ENCODE results near the gene NRP1. TPM values are rescaled to one million over a fixed set of nuclear protein-coding genes. Genes with fewer than 3 reads are reported as not detected.
A peak's percentile ranks its signal among the peaks of the same experiment; 100 is the strongest.
"Not testable (repeated sequence)": the region's sequence is repeated elsewhere in the genome, so short reads cannot be mapped to it uniquely, and the experiment has no call there.

NRP1 gene
- polyA plus RNA-seq (2011; rRNA removed) (181 and 218 TPM in 2 replicates), polyA minus RNA-seq (2011; rRNA and poly(A)+ RNA removed) (276 and 278 TPM in 2 replicates)

DNA sequence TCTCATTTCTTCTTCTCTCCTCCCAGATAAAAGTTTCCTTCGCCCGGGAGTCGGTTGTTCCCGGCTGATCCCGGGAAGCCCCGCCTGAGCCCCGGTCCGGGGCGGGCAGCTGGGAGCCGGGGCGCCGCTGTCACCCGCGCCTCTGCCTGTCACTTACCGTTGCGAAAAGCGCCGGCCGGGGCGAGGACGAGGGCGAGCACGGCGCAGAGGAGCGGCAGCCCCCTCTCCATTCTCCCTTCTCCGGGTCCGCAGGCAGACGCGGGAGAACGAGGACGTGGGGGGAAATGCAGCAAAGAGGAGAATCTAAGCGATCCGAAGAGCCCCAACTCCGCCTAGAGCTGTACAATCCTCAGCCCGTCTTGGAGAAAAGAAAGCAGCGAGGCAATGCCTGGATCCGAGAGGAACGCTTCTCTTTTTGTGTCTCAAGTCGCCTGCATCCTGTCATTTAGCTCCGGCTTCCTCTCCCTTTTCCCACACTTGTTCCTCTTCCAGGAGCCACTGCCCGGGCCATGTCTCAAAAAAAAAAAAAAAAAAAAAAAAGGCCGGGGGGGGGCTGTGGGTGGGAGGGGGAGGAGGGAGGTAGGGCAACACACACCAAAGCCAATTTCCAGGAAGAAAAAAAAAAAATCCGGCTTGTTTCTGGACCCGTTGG lies at the start of gene NRP1:
TSS of gene NRP1 (minus strand) at position 515 of the 652 bp plus-strand sequence. CDS start at position 230, 285 bp downstream.
- POLR2A ChIA-PET: interaction anchor here (0.8 to 2.4 kb wide), 4 partner anchors 47 to 153 kb away, joined by 3 to 11 read pairs (median 4); no protein-coding TSS in a partner anchor
- peak within 1 kb of the TSS; percentile 93 for H3K4me3 ChIP-seq (ENCODE audit: low read depth, low read length)
- TF ChIP-seq, protein P1, sequence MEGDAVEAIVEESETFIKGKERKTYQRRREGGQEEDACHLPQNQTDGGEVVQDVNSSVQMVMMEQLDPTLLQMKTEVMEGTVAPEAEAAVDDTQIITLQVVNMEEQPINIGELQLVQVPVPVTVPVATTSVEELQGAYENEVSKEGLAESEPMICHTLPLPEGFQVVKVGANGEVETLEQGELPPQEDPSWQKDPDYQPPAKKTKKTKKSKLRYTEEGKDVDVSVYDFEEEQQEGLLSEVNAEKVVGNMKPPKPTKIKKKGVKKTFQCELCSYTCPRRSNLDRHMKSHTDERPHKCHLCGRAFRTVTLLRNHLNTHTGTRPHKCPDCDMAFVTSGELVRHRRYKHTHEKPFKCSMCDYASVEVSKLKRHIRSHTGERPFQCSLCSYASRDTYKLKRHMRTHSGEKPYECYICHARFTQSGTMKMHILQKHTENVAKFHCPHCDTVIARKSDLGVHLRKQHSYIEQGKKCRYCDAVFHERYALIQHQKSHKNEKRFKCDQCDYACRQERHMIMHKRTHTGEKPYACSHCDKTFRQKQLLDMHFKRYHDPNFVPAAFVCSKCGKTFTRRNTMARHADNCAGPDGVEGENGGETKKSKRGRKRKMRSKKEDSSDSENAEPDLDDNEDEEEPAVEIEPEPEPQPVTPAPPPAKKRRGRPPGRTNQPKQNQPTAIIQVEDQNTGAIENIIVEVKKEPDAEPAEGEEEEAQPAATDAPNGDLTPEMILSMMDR (IDR thresholded peaks at IDR 0.05; ENCODE audit: low read depth, low read length): no peak
- no peaks in the 10 kb centered on the region; the same call in 1 of the 2 replicates for H3K9me3 ChIP-seq (ENCODE audit: control insufficient read depth, insufficient read depth, low read length)
- CTCF ChIA-PET: interaction anchor here (0.6 to 1.6 kb wide), 5 partner anchors 12 to 1304 kb away, joined by 3 to 7 read pairs (median 3); no protein-coding TSS in a partner anchor
- no peaks in the 10 kb centered on the region for H3K27me3 ChIP-seq (ENCODE audit: control insufficient read depth, insufficient read depth, low read length)
- DNase-seq (ENCODE audit: low read depth, low spot score): no peak
- peak within 1 kb of the TSS; percentile 89 for H3K27ac ChIP-seq (ENCODE audit: low read depth, low read length)

DNA sequence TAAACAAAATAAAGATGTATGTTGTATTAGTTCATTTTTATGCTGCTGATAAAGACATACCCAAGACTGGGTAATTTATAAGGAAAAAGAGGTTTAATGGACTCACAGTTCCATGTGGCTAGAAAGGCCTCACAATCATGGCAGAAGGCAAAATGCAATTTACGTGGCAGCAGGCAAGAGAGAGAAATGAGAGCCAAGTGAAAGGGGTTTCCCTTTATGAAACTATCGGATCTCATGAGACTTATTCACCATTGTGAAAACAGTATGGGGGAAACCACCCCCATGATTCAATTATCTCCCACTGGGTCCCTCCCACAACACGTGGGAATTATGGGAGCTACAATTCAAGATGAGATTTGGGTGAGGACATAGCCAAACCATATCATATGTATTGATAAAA lies 49.7 kb upstream of the NRP1 start:
- H3K27ac ChIP-seq (ENCODE audit: low read depth, low read length); CTCF ChIA-PET; H3K9me3 ChIP-seq (ENCODE audit: control insufficient read depth, insufficient read depth, low read length); H3K4me3 ChIP-seq (ENCODE audit: low read depth, low read length); POLR2A ChIA-PET; H3K27me3 ChIP-seq (ENCODE audit: control insufficient read depth, insufficient read depth, low read length); DNase-seq (ENCODE audit: low read depth, low spot score): not testable (repeated sequence)

DNA sequence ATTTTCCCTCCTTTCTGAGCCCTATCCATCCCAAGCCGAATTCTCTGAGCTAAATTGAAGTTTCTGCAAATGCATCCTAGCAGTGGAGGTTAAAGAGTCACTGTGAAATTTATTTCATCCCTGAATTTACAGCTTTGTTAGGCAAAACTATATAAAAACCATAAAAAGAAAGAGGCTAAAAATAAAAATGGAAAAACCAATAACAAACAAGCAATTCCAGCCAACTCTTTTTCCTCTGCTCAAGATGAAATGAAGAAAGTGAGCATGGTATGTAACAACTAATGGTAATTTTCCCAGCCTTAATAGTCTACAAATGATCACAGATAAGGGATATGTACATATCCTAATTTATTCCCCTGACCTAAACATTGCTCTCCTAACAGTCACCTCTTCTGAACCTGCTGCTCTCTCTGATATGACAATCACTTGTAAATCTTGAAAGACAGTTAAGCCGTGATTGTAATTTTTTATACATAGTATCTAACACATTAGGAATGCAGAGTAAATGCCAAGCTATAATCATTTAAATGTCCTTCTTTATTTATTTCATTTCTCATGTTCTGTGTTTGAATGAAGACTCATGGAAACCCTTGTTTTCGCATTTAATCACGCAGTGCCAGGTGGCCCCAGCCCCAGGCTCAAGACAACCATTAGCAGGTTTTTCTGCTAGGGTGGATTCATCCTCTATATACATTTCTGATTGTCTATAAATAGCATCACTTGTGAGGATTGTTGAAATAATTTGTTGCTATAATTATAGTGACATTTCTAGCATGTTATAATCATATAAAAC lies 48.6 kb upstream of the NRP1 start:
- ChIA-PET POLR2A (interaction anchor here (1.1 kb wide), 1 partner anchor 30 kb away, joined by 3 read pairs; no protein-coding TSS in a partner anchor), CTCF (no interaction called here)
- Histone ChIP-seq H3K9me3 (ENCODE audit: control insufficient read depth, insufficient read depth, low read length) (no peaks in the 10 kb centered on the region), H3K4me3 (ENCODE audit: low read depth, low read length) (no peak overlapping the region), H3K27ac (ENCODE audit: low read depth, low read length) (no peak overlapping the region), H3K27me3 (ENCODE audit: control insufficient read depth, insufficient read depth, low read length) (no peaks in the 10 kb centered on the region)
- DNase-seq (ENCODE audit: low read depth, low spot score): no peak
- TF ChIP-seq, protein P1 (IDR thresholded peaks at IDR 0.05; ENCODE audit: low read depth, low read length): no peak

DNA sequence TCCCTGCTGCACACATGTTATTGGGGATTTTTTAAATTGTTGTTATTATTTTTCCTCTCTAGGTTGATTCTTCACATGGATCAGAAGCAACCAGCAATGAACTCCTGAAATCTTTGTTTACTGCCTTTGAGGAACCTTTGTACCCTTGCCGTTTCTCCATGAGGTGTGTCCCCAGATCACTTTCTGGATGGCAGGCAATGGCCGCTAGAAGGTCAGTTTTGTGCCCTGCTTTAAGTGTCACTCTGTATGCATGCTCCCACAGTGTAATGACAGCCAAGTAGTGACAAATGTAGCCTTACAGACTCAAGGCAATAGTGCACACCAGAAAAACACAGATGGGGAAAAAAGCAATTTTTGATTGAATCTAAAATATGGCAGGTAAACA lies 47.7 kb upstream of the NRP1 start:
- no peaks in the 10 kb centered on the region for H3K9me3 ChIP-seq (ENCODE audit: control insufficient read depth, insufficient read depth, low read length)
- CTCF ChIA-PET: interaction anchor here (0.6 kb wide), 1 partner anchor 358 kb away, joined by 3 read pairs; no protein-coding TSS in a partner anchor
- peak overlapping the region; percentile 23 for H3K27ac ChIP-seq (ENCODE audit: low read depth, low read length)
- no peaks in the 10 kb centered on the region for H3K27me3 ChIP-seq (ENCODE audit: control insufficient read depth, insufficient read depth, low read length)
- H3K4me3 ChIP-seq (ENCODE audit: low read depth, low read length): no peak overlapping the region
- POLR2A ChIA-PET: interaction anchor here (0.9 to 1.4 kb wide), 3 partner anchors 30 to 47 kb away, joined by 4 to 13 read pairs (median 5); partner anchors contain the start of gene NRP1
- DNase-seq (ENCODE audit: low read depth, low spot score): no peak
- TF ChIP-seq, protein P1 (IDR thresholded peaks at IDR 0.05; ENCODE audit: low read depth, low read length): no peak

DNA sequence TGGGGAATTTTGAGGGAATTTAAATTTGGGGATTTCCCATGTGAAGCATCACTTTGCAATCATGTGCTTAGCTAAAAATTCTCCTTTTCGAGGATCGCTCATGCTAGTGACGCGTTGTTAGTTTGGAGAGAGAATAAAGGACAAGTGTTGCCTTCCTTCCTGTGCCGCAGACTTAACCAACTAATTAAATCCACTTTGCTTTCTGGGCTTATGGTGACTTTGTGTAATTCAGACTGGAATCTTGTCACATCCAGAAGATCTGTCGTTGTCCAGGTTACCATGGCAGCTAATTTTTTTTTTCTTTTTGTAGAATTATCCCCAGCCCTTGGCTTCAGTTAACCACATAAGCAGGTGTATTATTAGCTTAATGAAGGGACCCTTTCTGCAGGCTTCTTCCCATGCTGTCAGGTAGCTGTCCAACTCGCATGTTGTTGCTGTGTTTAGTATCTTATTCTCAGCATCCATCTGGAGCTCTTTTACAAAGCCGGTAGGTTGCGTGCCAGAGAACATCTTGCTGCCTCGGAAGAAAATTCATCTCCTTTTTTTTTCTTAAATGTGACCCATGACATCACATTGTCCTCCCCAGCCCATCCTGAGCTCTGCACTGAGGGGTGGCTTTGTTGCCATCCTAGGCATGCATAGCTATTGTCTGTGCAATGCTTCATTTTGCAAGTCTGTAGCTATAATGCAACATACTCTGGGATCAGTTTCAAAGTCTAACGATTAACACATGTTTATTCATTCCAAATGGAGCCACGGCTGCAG lies 47.2 kb upstream of the NRP1 start:
- H3K4me3 ChIP-seq (ENCODE audit: low read depth, low read length): no peak overlapping the region

More for the DNA sequence above, 47.2 kb upstream of the NRP1 start:
- DNase-seq (ENCODE audit: low read depth, low spot score): peak; percentile 70
- no peaks in the 10 kb centered on the region for H3K27me3 ChIP-seq (ENCODE audit: control insufficient read depth, insufficient read depth, low read length)
- CTCF ChIA-PET: interaction anchor here (0.6 kb wide), 1 partner anchor 358 kb away, joined by 3 read pairs; no protein-coding TSS in a partner anchor
- POLR2A ChIA-PET: interaction anchor here (0.9 to 1.4 kb wide), 3 partner anchors 31 to 46 kb away, joined by 4 to 13 read pairs (median 5); partner anchors contain the start of gene NRP1
- H3K9me3 ChIP-seq (ENCODE audit: control insufficient read depth, insufficient read depth, low read length): no peaks in the 10 kb centered on the region
- TF ChIP-seq, protein P1 (IDR thresholded peaks at IDR 0.05; ENCODE audit: low read depth, low read length): no peak
- no peak overlapping the region for H3K27ac ChIP-seq (ENCODE audit: low read depth, low read length)

Measured in AG04450 (cell line).